A673 (cell line): ENCODE results near the gene BEGAIN. TPM values are rescaled to one million over a fixed set of nuclear protein-coding genes. Genes with fewer than 3 reads are reported as not detected.

Experiments
- BruUV-seq: library from RNA; stranded (reverse); fragments of 400-500 nt; replicated peaks from 2 replicates; lab custom pipeline; 2021; lab: Mats Ljungman, UMichigan
- CTCF ChIA-PET: fragments of 300-600 bp; sonication (Branson Sonifier 250); formaldehyde crosslinking; loops from one replicate; lab custom pipeline; 2022; ENCODE audit warnings: antibody characterized with exemption; lab: Charles Lee
- POLR2A ChIA-PET: fragments of 300-600 bp; sonication (Branson Sonifier 250); formaldehyde crosslinking; loops from one replicate; lab custom pipeline; 2022; ENCODE audit warnings: antibody characterized with exemption; ENCODE audit not compliant: low non-redundant PET; lab: Charles Lee
- DNase-seq: peaks from one replicate; pipeline ENCODE4 v3.0.0-alpha.2; 2015; ENCODE audit warnings: low spot score
- H3K27ac ChIP-seq: fragments of 200-600 bp; sonication (generic); 2 replicates; pipeline ENCODE4 v1.5.1; 2016; ENCODE audit warnings: mixed run types, low read depth, mild to moderate bottlenecking, mixed read lengths, antibody characterized with exemption, low read length; ENCODE audit not compliant: poor library complexity, severe bottlenecking
- H3K27me3 ChIP-seq: fragments of 200-600 bp; sonication (generic); replicated peaks from 2 replicates; pipeline ENCODE4 v1.6.1; 2017; ENCODE audit warnings: mixed run types, low read depth, mild to moderate bottlenecking, mixed read lengths, antibody characterized with exemption, low read length; ENCODE audit not compliant: insufficient read depth, poor library complexity
- H3K36me3 ChIP-seq: fragments of 200-600 bp; sonication (generic); 2 replicates; pipeline ENCODE4 v1.6.1; 2016; ENCODE audit warnings: mixed run types, mild to moderate bottlenecking, mixed read lengths, antibody characterized with exemption, low read length; ENCODE audit not compliant: insufficient read depth, poor library complexity, severe bottlenecking
- H3K4me1 ChIP-seq: fragments of 200-600 bp; sonication (generic); 2 replicates; pipeline ENCODE4 v1.6.1; 2017; ENCODE audit warnings: mixed run types, mild to moderate bottlenecking, mixed read lengths, antibody characterized with exemption, low read length; ENCODE audit not compliant: insufficient read depth, poor library complexity, severe bottlenecking
- H3K4me3 ChIP-seq: fragments of 200-600 bp; sonication (generic); 2 replicates; pipeline ENCODE4 v1.5.1; 2016; ENCODE audit warnings: low read depth, mixed run types, mild to moderate bottlenecking, mixed read lengths, low read length; ENCODE audit not compliant: poor library complexity, severe bottlenecking
- H3K9me3 ChIP-seq: fragments of 200-600 bp; sonication (generic); 2 replicates; pipeline ENCODE4 v1.6.1; 2016; ENCODE audit warnings: mixed run types, low read depth, mild to moderate bottlenecking, mixed read lengths, antibody characterized with exemption, low read length; ENCODE audit not compliant: poor library complexity, severe bottlenecking
- EZH2 ChIP-seq: fragments of 200-600 bp; sonication (generic); IDR thresholded peaks from 2 replicates; pipeline ENCODE4 v1.6.1; 2017; ENCODE audit warnings: borderline replicate concordance, low read depth, mild to moderate bottlenecking, mixed read lengths, antibody characterized with exemption, low read length; ENCODE audit not compliant: poor library complexity, severe bottlenecking
- intact Hi-C: fragments of 100-400 bp; cut with micrococcal nuclease; formaldehyde crosslinking; loops from one replicate; pipeline ENCODE4 v1.10.0; 2022; ENCODE audit not compliant: unreplicated experiment
- total RNA-seq: library from RNA; stranded (reverse); gene quantifications from 2 replicates; pipeline ENCODE4 v1.2.3, GENCODE V29; 2021
- TF ChIP-seq, protein P1 (sequence below): fragments of 300-800, 200-600 bp; sonication (generic); conservative IDR thresholded peaks from 2 replicates; pipeline ENCODE4 v1.5.1; 2017; ENCODE audit warnings: low read depth, mild to moderate bottlenecking, antibody characterized with exemption, low read length, moderate library complexity, mixed read lengths

BEGAIN gene
- total RNA-seq, 1 experiment from 2014 or later, result 0.84 TPM

DNA sequence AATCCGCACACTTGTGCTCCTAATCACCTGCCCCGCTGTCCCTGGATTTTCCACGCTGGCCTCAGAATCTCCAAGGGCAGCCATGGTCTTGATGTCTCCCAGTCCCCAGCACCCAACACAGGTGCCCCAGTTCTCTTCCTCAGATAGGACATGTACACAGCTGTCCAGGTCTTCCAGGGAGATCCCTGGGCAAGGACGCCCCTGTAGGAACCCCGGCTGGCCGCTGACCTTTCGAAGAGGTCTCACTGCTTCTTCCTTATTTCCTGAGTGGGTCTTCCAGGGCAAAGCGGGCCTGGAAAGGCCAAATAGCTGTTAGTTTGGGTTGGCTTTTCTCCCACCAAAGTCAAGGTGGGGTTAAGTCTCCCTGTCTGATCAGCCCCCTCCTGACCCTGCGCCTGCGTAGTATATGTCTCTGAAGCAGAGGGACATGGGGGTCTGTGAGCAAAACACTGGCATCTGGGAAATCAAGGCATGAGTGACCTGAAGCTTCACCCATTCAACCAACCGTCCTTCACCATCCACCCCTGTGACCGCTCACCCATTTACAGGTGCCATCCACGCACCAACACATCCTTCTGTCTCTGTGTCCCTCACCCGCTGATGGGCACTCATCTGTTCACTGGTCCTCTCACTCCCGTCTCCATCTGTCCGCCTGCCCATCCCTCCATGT lies 4.6 kb downstream of the BEGAIN start:
- H3K9me3 ChIP-seq, result no peaks in the 10 kb centered on the region
- ChIA-PET POLR2A (no interaction called here), CTCF (no interaction called here)
- no peaks in the 10 kb centered on the region for H3K36me3 ChIP-seq
- intact Hi-C loops, result no loop called here
- TF ChIP-seq, protein P1, sequence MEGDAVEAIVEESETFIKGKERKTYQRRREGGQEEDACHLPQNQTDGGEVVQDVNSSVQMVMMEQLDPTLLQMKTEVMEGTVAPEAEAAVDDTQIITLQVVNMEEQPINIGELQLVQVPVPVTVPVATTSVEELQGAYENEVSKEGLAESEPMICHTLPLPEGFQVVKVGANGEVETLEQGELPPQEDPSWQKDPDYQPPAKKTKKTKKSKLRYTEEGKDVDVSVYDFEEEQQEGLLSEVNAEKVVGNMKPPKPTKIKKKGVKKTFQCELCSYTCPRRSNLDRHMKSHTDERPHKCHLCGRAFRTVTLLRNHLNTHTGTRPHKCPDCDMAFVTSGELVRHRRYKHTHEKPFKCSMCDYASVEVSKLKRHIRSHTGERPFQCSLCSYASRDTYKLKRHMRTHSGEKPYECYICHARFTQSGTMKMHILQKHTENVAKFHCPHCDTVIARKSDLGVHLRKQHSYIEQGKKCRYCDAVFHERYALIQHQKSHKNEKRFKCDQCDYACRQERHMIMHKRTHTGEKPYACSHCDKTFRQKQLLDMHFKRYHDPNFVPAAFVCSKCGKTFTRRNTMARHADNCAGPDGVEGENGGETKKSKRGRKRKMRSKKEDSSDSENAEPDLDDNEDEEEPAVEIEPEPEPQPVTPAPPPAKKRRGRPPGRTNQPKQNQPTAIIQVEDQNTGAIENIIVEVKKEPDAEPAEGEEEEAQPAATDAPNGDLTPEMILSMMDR, result no peak
- no peak for TF ChIP-seq EZH2
- H3K27me3 ChIP-seq, result peaks cover under 1% of the 10 kb centered on the region
- H3K4me1 ChIP-seq, result peaks cover 1% of the 10 kb centered on the region
- H3K4me3 ChIP-seq, result no peak overlapping the region
- no peak for DNase-seq
- no TSS peak for BruUV-seq
- H3K27ac ChIP-seq, result no peak overlapping the region

DNA sequence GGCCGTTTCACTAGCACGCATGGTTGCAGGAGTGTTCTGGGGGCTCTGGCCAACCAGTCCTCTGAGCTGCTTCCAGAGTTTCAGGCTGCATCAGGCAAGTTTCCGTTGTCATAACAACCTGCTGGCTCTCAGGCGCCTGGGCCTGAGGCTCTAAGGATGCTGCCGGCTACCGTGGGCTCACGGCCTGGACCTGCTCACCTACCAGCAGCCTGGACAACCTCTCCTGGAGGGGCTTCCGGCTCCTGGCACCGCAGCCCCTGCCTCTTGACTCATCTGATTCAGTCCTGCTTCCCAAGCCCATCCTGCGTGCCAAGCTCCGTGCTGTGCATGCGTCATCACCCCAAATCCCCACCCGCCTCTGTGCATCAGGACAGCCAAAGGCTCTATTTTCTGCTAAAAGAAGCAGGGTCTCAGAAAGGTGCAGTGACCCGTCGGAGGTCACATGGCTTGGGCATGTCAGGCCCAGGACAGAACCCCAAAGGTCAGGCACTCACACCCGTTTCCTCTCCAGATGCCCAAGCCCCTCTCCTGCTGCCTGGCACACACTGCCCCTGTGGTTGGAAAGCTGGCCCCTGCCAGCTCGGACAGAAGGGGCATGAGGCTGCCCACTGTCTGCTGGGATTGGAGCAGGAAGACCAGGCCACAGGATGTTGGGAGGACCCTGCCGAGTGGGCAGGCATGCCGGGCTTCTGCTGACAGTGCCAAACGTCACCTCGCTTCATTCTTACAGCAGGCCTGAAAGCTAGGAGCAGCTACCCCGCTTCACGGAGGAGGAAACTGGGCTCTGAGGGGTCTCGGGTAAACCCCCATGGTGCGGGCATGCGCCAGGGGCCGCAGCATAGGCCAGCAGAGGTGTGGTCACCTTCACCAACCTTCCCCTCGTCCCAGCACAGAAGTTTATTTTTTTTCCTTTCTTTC lies 5.7 kb downstream of the BEGAIN start:
- Histone ChIP-seq H3K4me3 (no peak overlapping the region), H3K9me3 (no peaks in the 10 kb centered on the region), H3K27me3 (no peaks in the 10 kb centered on the region), H3K27ac (no peak overlapping the region), H3K36me3 (no peaks in the 10 kb centered on the region), H3K4me1 (no peaks in the 10 kb centered on the region)
- DNase-seq, result no peak
- no peak for TF ChIP-seq EZH2
- TF ChIP-seq, protein P1, result no peak
- intact Hi-C loops, result no loop called here
- ChIA-PET POLR2A (interaction anchor here (0.7 kb wide), 1 partner anchor 165 kb away, joined by 3 read pairs; no protein-coding TSS in a partner anchor), CTCF (no interaction called here)
- BruUV-seq, result no TSS peak

DNA sequence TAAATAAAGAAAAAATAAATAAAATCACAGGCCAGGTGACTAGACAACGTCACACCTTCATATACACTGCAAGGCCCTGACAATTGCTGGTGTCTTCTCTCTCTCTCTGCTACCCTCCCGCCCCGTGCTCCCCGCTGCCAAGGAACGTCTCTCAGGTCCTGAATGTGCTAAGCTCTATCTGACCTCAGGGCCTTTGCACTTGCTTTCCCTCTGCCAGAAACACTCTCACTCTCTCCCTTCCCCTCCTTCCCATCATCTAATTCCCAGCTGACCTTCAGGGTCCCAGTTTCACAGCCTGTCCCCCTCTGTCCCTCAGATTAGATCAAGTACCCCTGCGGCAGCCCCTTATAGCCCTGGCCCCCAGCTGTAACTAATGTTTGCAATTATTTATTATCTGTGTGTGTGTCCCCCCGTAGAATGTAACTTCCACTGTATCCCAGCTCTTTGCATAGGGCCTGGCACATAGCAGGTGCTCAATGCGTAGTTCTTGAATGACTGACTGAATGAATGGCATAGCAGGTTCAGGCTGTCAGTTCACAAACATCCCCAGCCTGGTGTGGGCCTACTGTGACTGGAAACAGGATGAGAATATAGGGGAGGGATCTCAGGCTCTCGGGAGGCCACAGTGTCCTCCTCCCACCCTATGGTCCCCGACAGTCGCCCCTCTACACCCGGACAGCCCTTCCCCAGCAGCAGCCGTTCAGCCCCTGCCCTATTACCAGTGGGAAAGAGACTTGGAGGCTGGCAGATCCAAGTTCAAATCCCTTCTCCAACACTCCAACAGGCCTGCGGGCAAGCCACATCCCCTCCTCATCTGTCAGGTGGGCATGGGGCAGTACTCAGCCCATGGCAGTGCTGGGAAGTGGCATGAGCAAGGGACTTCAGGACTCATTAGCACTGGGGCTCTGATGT lies 6.6 kb downstream of the BEGAIN start:
- H3K27ac ChIP-seq, result no peak overlapping the region
- H3K36me3 ChIP-seq, result no peaks in the 10 kb centered on the region
- TF ChIP-seq, protein P1, result no peak
- no peak for TF ChIP-seq EZH2
- no peak overlapping the region for H3K4me3 ChIP-seq
- CTCF ChIA-PET, result no interaction called here
- H3K27me3 ChIP-seq, result no peaks in the 10 kb centered on the region
- H3K4me1 ChIP-seq, result no peaks in the 10 kb centered on the region
- DNase-seq, result no peak
- POLR2A ChIA-PET, result interaction anchor here (0.7 kb wide), 1 partner anchor 166 kb away, joined by 3 read pairs; no protein-coding TSS in a partner anchor
- H3K9me3 ChIP-seq, result no peaks in the 10 kb centered on the region
- no TSS peak for BruUV-seq
- intact Hi-C loops, result no loop called here
